Measurements from ENCODE around the gene PTH1R.

Gene PTH1R

GRCh38 chr3:46868287-46868686 is 9.2 kb upstream of the PTH1R start:
- TF ChIP-seq MAX (IDR thresholded peaks at IDR 0.05) (no peak), EGR1 (IDR thresholded peaks at IDR 0.05) (no peak), CEBPB (IDR thresholded peaks at IDR 0.05) (no peak), EP300 (IDR thresholded peaks at IDR 0.05; ENCODE audit: borderline replicate concordance) (no peak), FOXM1 (IDR thresholded peaks at IDR 0.05; ENCODE audit: borderline replicate concordance, low read depth) (no peak)
- TF ChIP-seq, protein P1, sequence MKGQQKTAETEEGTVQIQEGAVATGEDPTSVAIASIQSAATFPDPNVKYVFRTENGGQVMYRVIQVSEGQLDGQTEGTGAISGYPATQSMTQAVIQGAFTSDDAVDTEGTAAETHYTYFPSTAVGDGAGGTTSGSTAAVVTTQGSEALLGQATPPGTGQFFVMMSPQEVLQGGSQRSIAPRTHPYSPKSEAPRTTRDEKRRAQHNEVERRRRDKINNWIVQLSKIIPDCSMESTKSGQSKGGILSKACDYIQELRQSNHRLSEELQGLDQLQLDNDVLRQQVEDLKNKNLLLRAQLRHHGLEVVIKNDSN (IDR thresholded peaks at IDR 0.05) = no peak

- no peak for TF ChIP-seq YY1 (IDR thresholded peaks at IDR 0.05; ENCODE audit: low read depth)
- TF ChIP-seq CEBPB (IDR thresholded peaks at IDR 0.05) = no peak
- TF ChIP-seq MAX (IDR thresholded peaks at IDR 0.05) = no peak
Measured at GRCh38 chr3:46868948-46869347, 8.6 kb upstream of the PTH1R start.

- TF ChIP-seq TAF1 (IDR thresholded peaks at IDR 0.05; ENCODE audit: low read depth) (no peak), NFIC (IDR thresholded peaks at IDR 0.05) (no peak), EP300 (IDR thresholded peaks at IDR 0.05; ENCODE audit: borderline replicate concordance) (no peak)
Measured at GRCh38 chr3:46869440-46869839, 8.1 kb upstream of the PTH1R start.

DNA sequence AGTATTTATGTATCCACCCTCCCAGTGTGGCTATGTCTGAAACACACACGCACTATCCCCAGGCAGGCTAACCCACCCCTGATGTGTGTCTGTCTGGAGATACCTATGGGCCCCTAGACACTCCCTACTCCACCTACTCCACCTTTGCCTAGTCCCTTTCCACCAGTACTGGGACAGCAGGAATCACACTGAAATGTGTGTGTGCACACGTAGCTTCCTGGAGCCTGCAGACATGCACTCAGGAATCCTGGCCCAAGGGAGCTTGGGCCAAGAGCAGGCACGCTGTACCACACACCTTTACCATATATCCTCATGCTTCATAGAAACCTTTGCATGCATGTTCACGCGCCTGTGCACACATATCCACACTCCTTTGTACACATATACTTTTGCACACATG is 6.9 kb upstream of the PTH1R start:
- no peak for TF ChIP-seq CEBPB (IDR thresholded peaks at IDR 0.05)
- no peak for TF ChIP-seq EP300 (IDR thresholded peaks at IDR 0.05; ENCODE audit: borderline replicate concordance)
- no peak for TF ChIP-seq TCF12 (IDR thresholded peaks at IDR 0.05; ENCODE audit: low read depth)
- TF ChIP-seq MAX (IDR thresholded peaks at IDR 0.05) = no peak
- TF ChIP-seq RAD21 (IDR thresholded peaks at IDR 0.05; ENCODE audit: low read depth) = no peak
- no peak for TF ChIP-seq CREB1 (IDR thresholded peaks at IDR 0.05; ENCODE audit: low read depth)
- no peak for TF ChIP-seq ZBTB7A (IDR thresholded peaks at IDR 0.05; ENCODE audit: low read depth)
- TF ChIP-seq, protein P2, sequence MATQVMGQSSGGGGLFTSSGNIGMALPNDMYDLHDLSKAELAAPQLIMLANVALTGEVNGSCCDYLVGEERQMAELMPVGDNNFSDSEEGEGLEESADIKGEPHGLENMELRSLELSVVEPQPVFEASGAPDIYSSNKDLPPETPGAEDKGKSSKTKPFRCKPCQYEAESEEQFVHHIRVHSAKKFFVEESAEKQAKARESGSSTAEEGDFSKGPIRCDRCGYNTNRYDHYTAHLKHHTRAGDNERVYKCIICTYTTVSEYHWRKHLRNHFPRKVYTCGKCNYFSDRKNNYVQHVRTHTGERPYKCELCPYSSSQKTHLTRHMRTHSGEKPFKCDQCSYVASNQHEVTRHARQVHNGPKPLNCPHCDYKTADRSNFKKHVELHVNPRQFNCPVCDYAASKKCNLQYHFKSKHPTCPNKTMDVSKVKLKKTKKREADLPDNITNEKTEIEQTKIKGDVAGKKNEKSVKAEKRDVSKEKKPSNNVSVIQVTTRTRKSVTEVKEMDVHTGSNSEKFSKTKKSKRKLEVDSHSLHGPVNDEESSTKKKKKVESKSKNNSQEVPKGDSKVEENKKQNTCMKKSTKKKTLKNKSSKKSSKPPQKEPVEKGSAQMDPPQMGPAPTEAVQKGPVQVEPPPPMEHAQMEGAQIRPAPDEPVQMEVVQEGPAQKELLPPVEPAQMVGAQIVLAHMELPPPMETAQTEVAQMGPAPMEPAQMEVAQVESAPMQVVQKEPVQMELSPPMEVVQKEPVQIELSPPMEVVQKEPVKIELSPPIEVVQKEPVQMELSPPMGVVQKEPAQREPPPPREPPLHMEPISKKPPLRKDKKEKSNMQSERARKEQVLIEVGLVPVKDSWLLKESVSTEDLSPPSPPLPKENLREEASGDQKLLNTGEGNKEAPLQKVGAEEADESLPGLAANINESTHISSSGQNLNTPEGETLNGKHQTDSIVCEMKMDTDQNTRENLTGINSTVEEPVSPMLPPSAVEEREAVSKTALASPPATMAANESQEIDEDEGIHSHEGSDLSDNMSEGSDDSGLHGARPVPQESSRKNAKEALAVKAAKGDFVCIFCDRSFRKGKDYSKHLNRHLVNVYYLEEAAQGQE (IDR thresholded peaks at IDR 0.05; ENCODE audit: low read depth) = no peak
- TF ChIP-seq TAF1 (IDR thresholded peaks at IDR 0.05; ENCODE audit: low read depth) = no peak
- TF ChIP-seq NFIC (IDR thresholded peaks at IDR 0.05) = no peak
- TF ChIP-seq, protein P1 (IDR thresholded peaks at IDR 0.05) = no peak
- no peak for TF ChIP-seq EGR1 (IDR thresholded peaks at IDR 0.05)
- no peak for TF ChIP-seq FOXM1 (IDR thresholded peaks at IDR 0.05; ENCODE audit: borderline replicate concordance, low read depth)
- TF ChIP-seq YY1 (IDR thresholded peaks at IDR 0.05; ENCODE audit: low read depth) = no peak
- TF ChIP-seq TEAD4 (IDR thresholded peaks at IDR 0.05) = no peak

DNA sequence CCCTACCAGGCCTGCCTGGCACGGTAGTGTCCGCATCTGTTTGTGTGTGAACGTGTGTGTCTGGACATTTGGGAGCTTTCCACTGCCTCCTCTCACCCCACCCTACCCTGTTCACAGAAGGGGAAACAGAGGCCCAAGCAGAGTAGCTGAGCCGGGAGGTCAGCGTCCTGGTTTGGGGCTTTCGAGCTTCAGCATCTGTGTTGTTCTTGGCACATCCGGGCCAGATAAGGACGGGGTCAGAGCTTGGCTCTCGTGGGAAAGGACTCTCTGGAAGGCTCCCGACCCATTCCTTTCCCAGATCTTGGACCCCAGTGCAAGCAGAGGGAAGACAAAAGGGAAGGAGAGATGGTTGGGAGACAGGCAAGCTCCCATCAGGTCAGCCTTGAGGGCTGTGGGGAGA is 6.3 kb upstream of the PTH1R start:
- TF ChIP-seq CREB1 (IDR thresholded peaks at IDR 0.05; ENCODE audit: low read depth) (no peak), EP300 (IDR thresholded peaks at IDR 0.05; ENCODE audit: borderline replicate concordance) (no peak), ZBTB7A (IDR thresholded peaks at IDR 0.05; ENCODE audit: low read depth) (no peak), NFIC (IDR thresholded peaks at IDR 0.05) (no peak)

GRCh38 chr3:46873521-46873920 is 4.0 kb upstream of the PTH1R start:
- no peak for TF ChIP-seq CREB1 (IDR thresholded peaks at IDR 0.05; ENCODE audit: low read depth)
- TF ChIP-seq, protein P1 (IDR thresholded peaks at IDR 0.05) = no peak
- no peak for TF ChIP-seq TAF1 (IDR thresholded peaks at IDR 0.05; ENCODE audit: low read depth)
- no peak for TF ChIP-seq EP300 (IDR thresholded peaks at IDR 0.05; ENCODE audit: borderline replicate concordance)
- TF ChIP-seq MAX (IDR thresholded peaks at IDR 0.05) = no peak
- no peak for TF ChIP-seq ZBTB7A (IDR thresholded peaks at IDR 0.05; ENCODE audit: low read depth)
- TF ChIP-seq FOXM1 (IDR thresholded peaks at IDR 0.05; ENCODE audit: borderline replicate concordance, low read depth) = no peak
- TF ChIP-seq CEBPB (IDR thresholded peaks at IDR 0.05) = no peak
- no peak for TF ChIP-seq TEAD4 (IDR thresholded peaks at IDR 0.05)
- no peak for TF ChIP-seq YY1 (IDR thresholded peaks at IDR 0.05; ENCODE audit: low read depth)
- TF ChIP-seq RAD21 (IDR thresholded peaks at IDR 0.05; ENCODE audit: low read depth) = no peak
- no peak for TF ChIP-seq EGR1 (IDR thresholded peaks at IDR 0.05)
- no peak for TF ChIP-seq NFIC (IDR thresholded peaks at IDR 0.05)
- TF ChIP-seq, protein P2 (IDR thresholded peaks at IDR 0.05; ENCODE audit: low read depth) = no peak
- TF ChIP-seq TCF12 (IDR thresholded peaks at IDR 0.05; ENCODE audit: low read depth) = no peak

Data from Ishikawa (cell line).